Measurements from ENCODE around the gene CLDN11.

- TF ChIP-seq ZNF239 (tag by site-specific recombination; IDR thresholded peaks at IDR 0.05) (no peak), ZNF473 (tag by site-specific recombination; IDR thresholded peaks at IDR 0.05) (no peak), CTCF (tag by site-specific recombination; IDR thresholded peaks at IDR 0.05) (no peak), ZNF280D (tag by site-specific recombination; IDR thresholded peaks at IDR 0.05) (no peak), ZNF354C (tag by site-specific recombination; IDR thresholded peaks at IDR 0.05; ENCODE audit: borderline replicate concordance, low read depth) (no peak), ZNF146 (tag by site-specific recombination; IDR thresholded peaks at IDR 0.05) (no peak), ZNF707 (tag by site-specific recombination; IDR thresholded peaks at IDR 0.05) (no peak), ZBTB7A (tag by site-specific recombination; IDR thresholded peaks at IDR 0.05; ENCODE audit: low read depth) (no peak), ZNF114 (tag by site-specific recombination; IDR thresholded peaks at IDR 0.05) (no peak)
These were observed 39.6 kb downstream of the CLDN11 start for GRCh38 chr3:170458285-170458684.

All from HEK293 (cell line).